Measurements from ENCODE around the gene GRID2. TPM values are rescaled to one million over a fixed set of nuclear protein-coding genes. Genes with fewer than 3 reads are reported as not detected.

Gene GRID2
- total RNA-seq, 2 donors from 2014 or later, result not detected

- Histone ChIP-seq H3K27ac (no peak overlapping the region), H3K4me3 (no peak overlapping the region), H3K36me3 (no peaks in the 10 kb centered on the region), H3K27me3 (no peaks in the 10 kb centered on the region), H3K9me3 (no peaks in the 10 kb centered on the region), H3K4me1 (no peaks in the 10 kb centered on the region), H3K9ac (ENCODE audit: low read depth in 2 of 2, low read length in 2 of 2) (no peak overlapping the region)
- intact Hi-C loops (cut with DNase I), result loop anchor here (2.0 to 10.0 kb wide), 3 partner anchors 103 to 603 kb away; no protein-coding TSS in a partner anchor
- TF ChIP-seq CTCF (IDR thresholded peaks at IDR 0.05), result peak; percentile 69
- DNase-seq, result peak; percentile 69
Observed at GRCh38 chr4:93791570-93792195, 1487.9 kb downstream of the GRID2 start.

DNA sequence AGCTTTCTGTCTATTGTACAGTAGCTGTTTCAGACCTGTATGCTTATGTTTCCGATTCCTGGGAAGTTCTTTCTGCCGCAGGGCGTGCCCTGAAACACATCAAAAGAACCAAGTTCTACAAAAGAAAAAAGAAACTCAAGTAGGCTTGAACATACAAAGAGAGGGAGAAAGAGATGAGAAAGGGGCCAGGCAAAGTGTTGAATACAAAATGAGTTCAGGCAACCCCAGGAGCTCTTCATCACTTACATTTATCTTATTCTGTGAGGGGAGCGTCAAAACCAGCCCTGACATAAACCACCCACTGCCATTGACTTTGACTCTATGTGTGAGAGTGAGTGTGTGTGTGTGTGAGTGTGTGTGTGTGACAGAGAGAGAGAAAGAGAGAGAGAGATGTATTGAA, 1498.3 kb downstream of the GRID2 start:
- intact Hi-C loops (cut with DNase I), result no loop called here
- Histone ChIP-seq H3K4me1 (no peaks in the 10 kb centered on the region), H3K27me3 (no peaks in the 10 kb centered on the region), H3K9me3 (no peaks in the 10 kb centered on the region), H3K4me3 (no peak overlapping the region), H3K27ac (no peak overlapping the region), H3K9ac (ENCODE audit: low read depth in 2 of 2, low read length in 2 of 2) (no peak overlapping the region), H3K36me3 (no peaks in the 10 kb centered on the region)
- TF ChIP-seq CTCF (IDR thresholded peaks at IDR 0.05), result no peak
- no peak for DNase-seq

DNA sequence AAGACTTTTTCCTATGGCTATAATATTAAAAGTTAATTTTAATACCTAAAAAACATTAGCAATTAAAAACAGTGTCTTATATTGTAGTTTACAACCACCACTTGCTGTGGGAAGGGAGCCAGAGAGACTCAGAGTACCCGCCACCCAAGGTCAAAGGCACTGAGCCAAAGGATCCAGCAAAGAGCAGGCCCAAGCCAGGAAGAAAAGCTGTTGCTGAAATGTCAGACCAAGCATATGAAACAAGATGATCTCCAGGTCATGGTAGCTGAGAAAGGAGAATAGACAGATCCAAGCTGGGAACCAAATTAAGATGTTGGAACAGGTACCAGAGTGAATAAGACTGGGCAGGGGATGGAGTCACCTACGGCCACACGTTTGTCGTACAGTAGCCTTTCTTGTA, 1506.0 kb downstream of the GRID2 start:
- no peak for DNase-seq
- intact Hi-C loops (cut with DNase I), result no loop called here

GRCh38 chr4:93810340-93810992, 1506.7 kb downstream of the GRID2 start:
- no peaks in the 10 kb centered on the region for H3K27me3 ChIP-seq
- no peak overlapping the region for H3K4me3 ChIP-seq
- H3K9me3 ChIP-seq, result no peaks in the 10 kb centered on the region
- H3K9ac ChIP-seq (ENCODE audit: low read depth in 2 of 2, low read length in 2 of 2), result no peak overlapping the region
- no peaks in the 10 kb centered on the region for H3K4me1 ChIP-seq
- no peak overlapping the region for H3K27ac ChIP-seq
- intact Hi-C loops (cut with DNase I), result no loop called here
- H3K36me3 ChIP-seq, result no peaks in the 10 kb centered on the region
- TF ChIP-seq CTCF (IDR thresholded peaks at IDR 0.05), result no peak
- DNase-seq, result peak; percentile 42

More for the DNA sequence above, 1506.0 kb downstream of the GRID2 start:
- H3K9ac ChIP-seq (ENCODE audit: low read depth in 2 of 2, low read length in 2 of 2), result no peak overlapping the region
- H3K27ac ChIP-seq, result no peak overlapping the region
- no peaks in the 10 kb centered on the region for H3K36me3 ChIP-seq
- H3K9me3 ChIP-seq, result no peaks in the 10 kb centered on the region
- no peak overlapping the region for H3K4me3 ChIP-seq
- no peak for TF ChIP-seq CTCF (IDR thresholded peaks at IDR 0.05)
- H3K27me3 ChIP-seq, result no peaks in the 10 kb centered on the region
- H3K4me1 ChIP-seq, result no peaks in the 10 kb centered on the region

GRCh38 chr4:93813092-93813491, 1509.3 kb downstream of the GRID2 start:
- H3K4me1 ChIP-seq, result no peaks in the 10 kb centered on the region
- intact Hi-C loops (cut with DNase I), result no loop called here
- DNase-seq, result no peak
- H3K27ac ChIP-seq, result no peak overlapping the region
- H3K4me3 ChIP-seq, result no peak overlapping the region
- TF ChIP-seq CTCF (IDR thresholded peaks at IDR 0.05), result no peak
- no peak overlapping the region for H3K9ac ChIP-seq (ENCODE audit: low read depth in 2 of 2, low read length in 2 of 2)
- no peaks in the 10 kb centered on the region for H3K36me3 ChIP-seq
- H3K9me3 ChIP-seq, result no peaks in the 10 kb centered on the region
- H3K27me3 ChIP-seq, result no peaks in the 10 kb centered on the region
